ENCODE data around the gene PLEKHM3. TPM values are rescaled to one million over a fixed set of nuclear protein-coding genes. Genes with fewer than 3 reads are reported as not detected.

Gene PLEKHM3
- total and polyA plus RNA-seq, 2 donors (not counting 3 experiments of a cell fraction or from before 2014, with no cell fraction given): 3.1 to 9.1 TPM

GRCh38 chr2:208006833-208007232 is 18.5 kb downstream of the PLEKHM3 start:
- intact Hi-C loops (cut with micrococcal nuclease): no loop called here
- CTCF ChIA-PET: interaction anchor here (0.8 to 1.5 kb wide), 3 partner anchors 11 to 18 kb away, joined by 3 to 6 read pairs (median 4); partner anchors contain the start of gene PLEKHM3
- no TSS peak for BruUV-seq (replicated peaks)
- no peak overlapping the region for H2AFZ ChIP-seq (ENCODE audit: low read depth, low read length)
- no peak overlapping the region for H3K27ac ChIP-seq (ENCODE audit: insufficient read depth, low read depth, low read length)
- no peak for FAIRE-seq
- H3K4me1 ChIP-seq (ENCODE audit: control insufficient read depth, extremely low read depth, insufficient read depth, low read length): no peaks in the 10 kb centered on the region
- no peak overlapping the region for H3K9ac ChIP-seq (replicated peaks; ENCODE audit: extremely low read depth, insufficient read depth, low read length)
- H3K4me3 ChIP-seq (replicated peaks in 1 of 3; ENCODE audit: insufficient read depth in 1 of 3, low read depth in 1 of 3, low read length in 3 of 3): no peak overlapping the region
- dilution Hi-C loops (cut with MboI; ENCODE audit: extremely low pct_ligation_motif_present, low sequenced_read_pairs): no loop called here
- H4K20me1 ChIP-seq (replicated peaks; ENCODE audit: control insufficient read depth, extremely low read depth, insufficient read depth, low read length): no peaks in the 10 kb centered on the region
- no peak overlapping the region for H3K4me2 ChIP-seq (ENCODE audit: insufficient read depth, low read length)
- no peaks in the 10 kb centered on the region for H3K27me3 ChIP-seq (ENCODE audit: control insufficient read depth in 2 of 2, insufficient read depth in 2 of 2, low read length in 2 of 2)
- H3K9me1 ChIP-seq (replicated peaks; ENCODE audit: control insufficient read depth, extremely low read depth, insufficient read depth, low read length): no peaks in the 10 kb centered on the region
- POLR2A ChIA-PET: no interaction called here
- DNase-seq (ENCODE audit: low read depth, low spot score): no peak
- TF ChIP-seq EZH2 (IDR thresholded peaks at IDR 0.05; ENCODE audit: borderline replicate concordance, low read depth, low read length, severe bottlenecking) (no peak), MYC (IDR thresholded peaks at IDR 0.05; ENCODE audit: low read depth, low read length) (no peak), POLR2AphosphoS5 (IDR thresholded peaks at IDR 0.05; ENCODE audit: insufficient read depth, low read depth, low read length) (no peak), CTCF (IDR thresholded peaks at IDR 0.05; ENCODE audit: extremely low read depth in 1 of 2, insufficient read depth in 1 of 2, low read depth in 1 of 2, low read length in 2 of 2) (no peak), GATA2 (IDR thresholded peaks at IDR 0.05; ENCODE audit: insufficient read depth, insufficient read length, low read depth, low read length) (no peak), JUN (IDR thresholded peaks at IDR 0.05; ENCODE audit: borderline replicate concordance, insufficient read depth, insufficient read length, low read depth) (no peak), MAX (IDR thresholded peaks at IDR 0.05; ENCODE audit: insufficient read depth, insufficient read length) (no peak)
- no peaks in the 10 kb centered on the region for H3K36me3 ChIP-seq (ENCODE audit: control insufficient read depth in 2 of 2, extremely low read depth in 1 of 2, insufficient read depth in 2 of 2, low read length in 2 of 2)
- no peaks in the 10 kb centered on the region for H3K79me2 ChIP-seq (ENCODE audit: control insufficient read depth, insufficient read depth, low read length)
- H3K9me3 ChIP-seq (replicated peaks; ENCODE audit: control insufficient read depth, insufficient read depth, low read length): no peaks in the 10 kb centered on the region
